OCI-LY3 (cell line): Measurements from ENCODE around the gene CATSPERE.

Experiments
- EZH2phosphoT487 ChIP-seq: fragments of 200-600 bp; shearing (Covaris generic); IDR thresholded peaks from 2 replicates; pipeline ENCODE4 v1.6.1; 2018; ENCODE audit warnings: antibody characterized with exemption, mixed run types, low read depth
- TF ChIP-seq, protein P1 (sequence below): fragments of 200-600, 300-600 bp; sonication (generic); IDR thresholded peaks from 2 replicates; pipeline ENCODE4 v1.5.1; 2014; ENCODE audit warnings: antibody characterized with exemption, low read length, low read depth

DNA sequence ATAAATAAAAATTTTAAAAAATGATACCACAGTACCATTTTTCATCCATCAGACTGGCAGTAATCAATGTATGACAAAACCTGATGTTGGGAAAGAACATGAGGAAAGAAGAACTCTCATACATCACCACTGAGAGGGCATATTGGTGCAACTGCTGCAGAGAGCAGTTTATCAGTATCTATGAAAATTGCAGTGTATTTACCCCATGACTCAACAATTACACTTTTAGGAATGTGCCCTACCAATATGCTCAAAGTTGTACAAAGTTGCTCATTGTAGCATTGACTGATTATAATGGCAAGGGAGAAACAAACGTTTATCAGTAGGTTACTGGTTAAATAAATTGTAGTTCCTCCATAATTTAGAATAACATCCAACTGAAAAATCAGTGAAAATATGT lies 36.7 kb downstream of the CATSPERE start:
- TF ChIP-seq, protein P1, sequence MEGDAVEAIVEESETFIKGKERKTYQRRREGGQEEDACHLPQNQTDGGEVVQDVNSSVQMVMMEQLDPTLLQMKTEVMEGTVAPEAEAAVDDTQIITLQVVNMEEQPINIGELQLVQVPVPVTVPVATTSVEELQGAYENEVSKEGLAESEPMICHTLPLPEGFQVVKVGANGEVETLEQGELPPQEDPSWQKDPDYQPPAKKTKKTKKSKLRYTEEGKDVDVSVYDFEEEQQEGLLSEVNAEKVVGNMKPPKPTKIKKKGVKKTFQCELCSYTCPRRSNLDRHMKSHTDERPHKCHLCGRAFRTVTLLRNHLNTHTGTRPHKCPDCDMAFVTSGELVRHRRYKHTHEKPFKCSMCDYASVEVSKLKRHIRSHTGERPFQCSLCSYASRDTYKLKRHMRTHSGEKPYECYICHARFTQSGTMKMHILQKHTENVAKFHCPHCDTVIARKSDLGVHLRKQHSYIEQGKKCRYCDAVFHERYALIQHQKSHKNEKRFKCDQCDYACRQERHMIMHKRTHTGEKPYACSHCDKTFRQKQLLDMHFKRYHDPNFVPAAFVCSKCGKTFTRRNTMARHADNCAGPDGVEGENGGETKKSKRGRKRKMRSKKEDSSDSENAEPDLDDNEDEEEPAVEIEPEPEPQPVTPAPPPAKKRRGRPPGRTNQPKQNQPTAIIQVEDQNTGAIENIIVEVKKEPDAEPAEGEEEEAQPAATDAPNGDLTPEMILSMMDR = no peak
- no peak for TF ChIP-seq EZH2phosphoT487
